GM19455 (cell line): ENCODE data around the gene DVL3.
A peak's percentile ranks its signal among the peaks of the same experiment; 100 is the strongest.
"Not testable (repeated sequence)": the region's sequence is repeated elsewhere in the genome, so short reads cannot be mapped to it uniquely, and the experiment has no call there.

Experiments used
- ATAC-seq: cut with Tn5 transposase; IDR thresholded peaks from one replicate; pipeline ENCODE4 v1.9.1; 2021; ENCODE audit not compliant: unreplicated experiment

Gene DVL3

DNA sequence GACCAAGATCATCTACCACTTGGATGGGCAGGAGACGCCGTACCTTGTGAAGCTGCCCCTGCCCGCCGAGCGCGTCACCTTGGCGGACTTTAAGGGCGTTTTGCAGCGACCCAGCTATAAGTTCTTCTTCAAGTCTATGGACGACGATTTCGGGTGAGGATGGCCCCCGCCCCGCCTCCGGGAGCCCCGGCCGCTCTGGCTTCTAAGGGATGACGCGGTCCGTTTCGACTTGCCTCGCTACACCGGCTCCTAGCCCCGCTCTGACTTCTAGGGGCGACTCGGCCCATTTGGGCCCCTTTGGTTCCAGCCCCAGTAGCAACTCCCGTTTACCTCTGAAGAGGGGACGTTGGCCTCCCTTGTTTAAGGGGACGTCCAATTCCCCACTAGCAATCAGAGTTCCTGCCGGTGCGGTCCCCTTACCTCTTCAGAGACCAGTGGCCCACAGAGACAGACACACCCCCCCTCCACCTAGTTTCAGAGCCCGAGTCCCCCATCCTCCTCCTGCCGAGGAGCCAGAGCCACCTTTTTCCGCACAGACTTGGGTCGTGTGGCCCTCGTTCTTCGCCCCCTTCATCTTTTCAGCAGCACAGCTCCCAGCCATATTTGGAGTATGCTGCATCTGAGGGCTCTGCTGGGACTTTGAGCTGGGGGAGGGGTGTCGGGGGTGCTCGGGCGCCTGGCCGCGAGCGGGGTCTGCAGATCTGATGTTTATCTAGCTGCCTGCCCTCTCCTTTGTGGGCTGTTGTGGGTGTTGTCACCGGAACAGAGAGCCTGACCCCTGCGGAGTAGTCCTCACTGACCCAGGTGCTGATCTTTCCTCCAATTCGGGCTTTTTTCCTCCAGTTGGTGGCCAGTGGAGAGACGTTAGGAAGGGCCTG is 706 bp downstream of the DVL3 start:
- peak; percentile 42 for ATAC-seq

DNA sequence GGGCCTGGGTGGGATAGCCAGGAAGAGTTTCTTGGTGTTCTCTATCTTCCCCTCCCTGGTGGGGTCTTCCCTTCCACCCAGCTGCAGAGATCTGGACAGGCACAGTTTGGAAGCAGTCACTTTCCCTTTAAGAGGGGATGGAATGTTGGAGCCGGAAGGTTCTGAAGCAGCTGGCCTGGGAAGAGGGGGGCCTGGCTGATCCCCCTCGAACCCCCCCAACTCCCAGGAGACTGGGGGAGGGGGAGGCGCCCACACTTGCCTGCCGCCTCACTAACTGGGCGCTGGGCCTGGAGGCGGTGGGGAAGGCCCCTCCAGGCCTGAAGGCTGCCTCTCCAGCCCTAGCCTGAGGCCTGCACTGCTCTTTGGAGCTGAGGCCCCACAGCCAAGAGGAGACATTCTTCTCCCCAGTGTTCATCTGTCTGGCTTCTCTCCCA is 1.4 kb downstream of the DVL3 start:
- no peak for ATAC-seq

DNA sequence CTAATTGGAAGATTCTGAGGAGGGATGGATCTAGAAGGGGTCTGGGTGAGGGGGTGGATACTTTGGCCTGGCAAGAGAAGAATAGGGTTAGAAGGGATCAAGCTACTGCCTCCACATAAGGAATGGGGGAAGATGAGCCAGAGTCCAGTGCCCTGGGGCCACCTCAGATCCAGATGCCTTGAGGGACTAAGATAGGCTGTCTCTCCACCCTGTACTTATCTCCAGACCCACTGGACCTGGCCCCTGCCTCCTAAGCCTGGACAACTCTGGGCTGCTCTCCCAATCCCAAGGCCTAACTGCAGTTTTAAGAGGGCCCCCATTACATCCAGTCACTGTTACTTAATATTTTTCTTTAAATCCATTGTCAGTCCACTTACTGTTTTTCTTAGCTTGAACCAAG is 2.0 kb downstream of the DVL3 start:
- ATAC-seq = no peak

DNA sequence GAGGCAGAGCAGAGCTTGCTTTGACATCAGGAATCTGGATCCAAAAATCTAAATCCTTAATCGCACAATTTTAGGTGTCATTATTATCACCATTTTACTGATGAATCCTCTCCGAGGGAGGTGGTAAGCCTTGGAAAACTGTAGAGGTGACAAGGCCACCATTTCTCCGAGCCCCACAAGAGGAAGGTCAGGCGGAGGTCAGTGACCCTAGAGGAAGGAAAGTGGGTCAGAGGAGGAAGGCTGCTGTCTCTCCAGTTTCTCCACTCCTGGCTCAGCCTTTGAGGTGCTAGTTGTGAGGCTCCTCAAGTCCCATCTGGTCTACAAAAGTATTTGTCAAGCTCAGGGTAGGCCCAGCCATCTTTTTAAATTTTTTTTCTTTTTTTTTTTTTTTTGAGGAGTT is 3.2 kb downstream of the DVL3 start:
- ATAC-seq = no peak

DNA sequence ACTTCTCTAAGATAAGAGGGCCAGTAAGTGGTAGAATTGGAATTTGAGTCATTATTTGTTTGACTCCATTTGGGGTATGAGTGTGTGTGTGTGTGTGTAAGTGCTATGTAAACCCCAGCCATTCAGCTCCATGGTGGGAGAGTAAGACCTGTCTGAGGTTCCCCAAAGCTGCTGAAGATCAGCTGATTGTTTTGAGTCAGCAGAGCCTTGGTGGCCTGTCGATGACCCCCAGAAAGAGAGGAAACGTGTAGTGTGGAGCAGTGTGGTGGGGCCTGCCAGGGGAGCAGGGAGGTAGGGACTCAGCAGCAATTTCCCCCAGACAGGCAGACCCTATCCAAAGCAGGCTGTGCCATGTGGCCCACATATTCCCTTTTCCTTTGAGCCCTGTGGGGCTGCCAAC is 5.3 kb downstream of the DVL3 start:
- ATAC-seq = no peak

DNA sequence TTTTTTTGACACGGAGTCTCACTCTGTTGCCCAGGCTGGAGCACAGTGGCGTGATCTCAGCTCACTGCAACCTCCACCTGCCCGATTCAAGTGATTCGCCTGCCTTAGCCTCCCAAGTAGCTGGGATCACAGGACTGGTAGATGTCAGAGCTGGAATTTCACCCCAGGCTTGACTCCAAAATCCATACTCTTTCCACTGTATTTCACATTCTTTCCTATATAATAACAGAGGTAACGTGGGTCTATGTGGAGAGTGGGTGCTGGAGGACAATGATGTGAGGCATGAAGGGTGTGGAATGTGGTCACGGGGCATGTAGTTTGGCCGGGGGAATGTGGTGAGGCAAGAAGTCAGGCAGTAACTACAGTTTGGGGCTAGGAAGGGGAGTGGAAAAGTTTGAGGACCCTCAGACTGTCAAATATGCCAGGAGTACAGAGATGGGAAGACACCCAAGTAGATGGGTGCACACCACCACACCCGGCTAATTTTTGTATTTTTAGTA is 7.4 kb downstream of the DVL3 start:
- ATAC-seq = not testable (repeated sequence)

DNA sequence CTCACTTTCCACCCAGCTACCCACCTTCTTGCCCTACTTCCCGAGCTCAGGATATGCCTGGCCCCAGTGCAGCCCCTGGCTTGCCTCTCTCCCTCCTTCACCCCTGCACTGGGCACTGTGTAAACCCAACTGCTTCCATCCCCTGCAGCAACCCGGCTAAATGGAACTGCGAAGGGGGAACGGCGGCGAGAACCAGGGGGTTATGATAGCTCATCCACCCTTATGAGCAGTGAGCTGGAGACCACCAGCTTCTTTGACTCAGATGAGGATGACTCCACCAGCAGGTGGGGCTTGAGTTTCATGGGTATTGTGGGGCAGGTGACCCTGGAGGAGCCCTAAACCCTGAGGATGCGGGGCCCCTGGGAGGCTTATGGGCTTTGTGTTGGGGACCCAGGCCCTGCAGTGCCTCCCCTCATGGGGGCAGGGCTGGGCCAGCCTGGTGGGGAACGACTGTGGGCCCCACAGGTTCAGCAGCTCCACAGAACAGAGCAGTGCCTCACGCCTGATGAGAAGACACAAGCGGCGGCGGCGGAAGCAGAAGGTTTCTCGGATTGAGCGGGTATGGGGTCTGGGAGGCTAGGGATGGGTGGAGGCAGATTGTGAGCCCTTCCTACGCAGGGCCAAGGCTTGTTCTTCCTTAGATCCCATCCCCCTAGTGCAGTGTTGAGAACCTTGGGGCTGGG is 9.6 kb downstream of the DVL3 start:
- ATAC-seq = no peak

DNA sequence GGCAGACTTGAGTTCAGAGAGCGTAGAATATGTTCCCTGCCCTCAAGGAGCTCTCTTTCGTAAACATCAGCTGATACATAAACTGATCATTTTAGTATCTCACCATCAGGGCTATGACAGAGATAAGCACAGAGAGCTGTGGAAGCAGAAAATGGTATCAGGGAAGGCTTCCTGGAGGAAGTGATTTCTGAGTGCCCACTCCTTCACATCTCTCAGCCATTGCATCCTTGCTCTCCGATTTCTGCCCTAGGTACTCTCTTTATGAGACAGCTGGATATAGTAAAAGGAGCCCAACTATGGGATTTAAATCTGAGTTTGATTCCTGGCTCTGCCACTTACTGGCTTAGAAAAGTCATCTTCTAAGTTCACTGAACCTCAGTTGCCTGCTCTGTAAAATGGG is 10.4 kb downstream of the DVL3 start:
- ATAC-seq = no peak

DNA sequence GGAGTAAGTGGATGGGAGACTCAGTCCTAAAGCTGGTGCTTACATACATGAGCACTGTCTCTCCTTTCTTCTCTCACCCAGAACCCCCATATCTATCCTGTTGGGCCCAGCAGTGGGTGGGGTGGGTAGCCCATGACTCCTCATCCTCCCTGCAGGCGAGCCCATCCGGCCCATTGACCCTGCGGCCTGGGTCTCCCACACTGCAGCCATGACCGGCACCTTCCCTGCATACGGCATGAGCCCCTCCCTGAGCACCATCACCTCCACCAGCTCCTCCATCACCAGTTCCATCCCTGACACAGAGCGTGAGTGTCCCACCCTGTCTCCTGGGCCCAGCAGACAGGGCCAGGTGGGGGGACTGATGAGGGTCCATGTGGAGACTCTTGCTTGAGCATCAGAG is 11.5 kb downstream of the DVL3 start:
- ATAC-seq = no peak

DNA sequence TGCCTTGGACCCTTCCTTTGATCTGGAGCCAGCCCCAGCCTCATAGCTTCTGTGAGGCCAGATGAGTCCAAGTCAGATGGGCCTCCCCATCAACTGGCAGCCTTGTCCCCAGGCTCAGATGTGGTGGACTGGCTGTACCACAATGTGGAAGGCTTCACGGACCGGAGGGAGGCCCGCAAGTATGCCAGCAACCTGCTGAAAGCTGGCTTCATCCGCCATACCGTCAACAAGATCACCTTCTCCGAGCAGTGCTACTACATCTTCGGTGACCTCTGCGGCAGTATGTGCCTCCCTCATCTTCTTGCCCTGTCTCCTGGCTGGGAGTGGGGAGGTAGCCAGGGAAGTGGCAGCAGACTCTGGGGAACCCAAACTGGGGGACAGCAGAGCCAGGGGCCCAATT is 12.6 kb downstream of the DVL3 start:
- ATAC-seq = no peak

DNA sequence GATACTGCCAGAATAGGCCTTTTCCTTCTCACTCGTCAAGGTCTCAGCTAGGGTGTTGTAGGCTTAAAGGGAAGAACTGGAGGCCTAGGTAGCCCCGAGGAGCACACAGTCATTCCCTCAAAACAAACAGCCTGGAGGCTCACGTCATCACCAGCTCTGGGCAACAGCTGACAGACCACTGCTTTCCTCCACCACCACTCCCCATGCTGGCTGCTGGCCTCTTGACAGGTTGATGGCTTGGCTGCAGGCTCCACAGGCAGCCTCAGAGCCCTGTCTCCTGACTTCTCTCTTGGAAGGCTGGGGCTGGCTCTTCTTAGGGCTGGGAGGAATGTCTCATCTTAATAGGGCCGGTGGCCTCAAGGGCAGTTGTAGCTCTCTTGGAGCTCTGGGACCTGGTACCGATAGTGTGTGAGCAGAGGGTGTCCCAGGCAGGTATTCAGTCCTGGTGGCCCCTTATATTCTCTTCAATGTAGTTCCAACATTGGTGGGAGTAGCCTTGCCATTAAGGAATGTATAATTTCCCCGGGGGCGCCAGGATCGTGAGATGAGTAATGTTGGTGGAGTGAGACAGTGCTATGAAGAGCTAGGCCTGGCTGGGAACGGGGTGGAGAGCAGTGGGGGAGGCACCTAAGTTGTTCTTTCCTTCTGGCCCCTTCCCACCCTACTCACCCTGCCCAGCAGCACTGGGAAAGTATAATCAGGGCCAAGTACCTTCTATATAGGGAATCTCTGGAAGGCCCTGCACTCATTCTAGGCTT is 13.4 kb downstream of the DVL3 start:
- ATAC-seq = no peak

DNA sequence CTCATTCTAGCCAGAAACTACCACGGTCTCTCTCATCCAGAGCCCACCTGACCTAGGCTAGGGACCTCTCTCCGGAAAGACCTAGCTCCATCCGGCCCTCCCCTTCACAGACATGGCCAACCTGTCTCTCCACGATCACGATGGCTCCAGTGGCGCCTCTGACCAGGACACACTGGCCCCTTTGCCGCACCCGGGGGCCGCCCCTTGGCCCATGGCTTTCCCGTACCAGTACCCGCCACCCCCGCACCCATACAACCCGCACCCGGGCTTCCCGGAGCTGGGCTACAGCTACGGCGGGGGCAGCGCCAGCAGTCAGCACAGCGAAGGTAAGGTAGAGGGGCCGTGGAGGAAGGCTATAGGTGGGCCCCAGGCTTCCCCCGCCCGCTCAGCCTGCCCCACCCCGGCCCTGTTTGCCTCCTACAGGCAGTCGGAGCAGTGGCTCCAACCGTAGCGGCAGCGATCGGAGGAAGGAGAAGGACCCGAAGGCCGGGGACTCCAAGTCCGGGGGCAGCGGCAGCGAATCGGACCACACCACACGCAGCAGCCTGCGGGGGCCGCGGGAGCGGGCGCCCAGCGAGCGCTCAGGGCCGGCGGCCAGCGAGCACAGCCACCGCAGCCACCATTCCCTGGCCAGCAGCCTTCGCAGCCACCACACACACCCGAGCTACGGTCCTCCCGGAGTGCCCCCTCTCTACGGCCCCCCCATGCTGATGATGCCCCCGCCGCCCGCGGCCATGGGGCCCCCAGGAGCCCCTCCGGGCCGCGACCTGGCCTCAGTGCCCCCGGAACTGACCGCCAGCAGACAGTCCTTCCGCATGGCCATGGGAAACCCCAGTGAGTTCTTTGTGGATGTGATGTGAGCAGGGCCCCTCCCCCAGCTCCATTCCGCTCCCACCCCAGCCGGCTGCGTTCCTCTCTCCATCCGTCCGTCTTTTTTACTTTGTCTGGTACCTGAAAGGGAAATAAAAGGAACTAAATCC is 15.0 kb downstream of the DVL3 start:
- ATAC-seq = no peak

DNA sequence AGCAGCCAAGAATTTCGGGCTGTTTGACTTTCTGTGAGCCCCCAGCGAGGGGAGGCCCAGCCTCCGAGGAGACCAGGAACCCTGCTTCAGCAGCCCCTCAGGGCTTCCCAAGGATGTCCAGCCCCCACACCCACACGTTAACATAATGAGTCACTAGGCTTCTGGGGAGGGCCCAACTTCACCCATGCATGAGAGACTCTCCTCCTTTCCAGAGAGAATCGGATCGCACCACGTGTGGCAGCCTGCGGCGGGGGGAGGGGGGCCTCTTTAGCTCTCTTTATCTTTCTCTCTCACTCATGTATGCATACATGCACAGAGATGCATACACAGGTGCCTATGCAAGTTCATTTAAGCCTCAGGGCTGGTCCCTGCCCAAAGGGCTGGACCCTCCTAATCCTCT is 16.4 kb downstream of the DVL3 start:
- ATAC-seq = no peak

DNA sequence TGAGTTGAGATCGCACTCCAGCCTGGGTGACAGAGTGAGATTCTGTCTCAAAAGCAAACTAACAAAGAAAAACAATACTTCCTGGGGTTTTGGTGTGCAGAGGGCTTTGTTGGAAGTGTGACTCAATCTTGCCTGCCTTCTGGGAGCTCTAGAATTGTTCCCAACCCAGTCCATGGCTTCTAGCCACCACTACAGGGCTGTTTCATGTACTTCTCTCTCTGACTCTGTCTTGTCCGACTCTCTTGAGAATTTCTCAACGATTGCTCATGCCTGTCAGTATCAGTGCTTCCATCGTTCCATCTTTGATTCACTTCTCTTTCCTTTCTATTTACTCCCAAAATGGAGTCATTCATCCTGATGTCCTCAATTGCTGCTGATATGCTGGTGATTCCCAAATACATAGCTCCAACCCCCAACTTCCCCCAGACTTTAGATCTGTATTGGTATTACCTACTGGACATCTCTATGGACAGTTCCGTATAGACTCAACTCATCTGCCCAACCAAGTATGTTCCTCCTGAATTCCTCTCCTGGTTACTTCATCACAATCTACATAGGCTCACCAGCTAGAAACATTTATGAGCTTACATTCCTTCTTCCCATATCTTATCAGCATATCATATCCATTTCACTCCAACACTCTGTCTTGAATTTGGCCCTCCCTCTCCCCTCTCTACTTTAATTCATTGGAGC is 17.6 kb downstream of the DVL3 start:
- ATAC-seq = no peak

DNA sequence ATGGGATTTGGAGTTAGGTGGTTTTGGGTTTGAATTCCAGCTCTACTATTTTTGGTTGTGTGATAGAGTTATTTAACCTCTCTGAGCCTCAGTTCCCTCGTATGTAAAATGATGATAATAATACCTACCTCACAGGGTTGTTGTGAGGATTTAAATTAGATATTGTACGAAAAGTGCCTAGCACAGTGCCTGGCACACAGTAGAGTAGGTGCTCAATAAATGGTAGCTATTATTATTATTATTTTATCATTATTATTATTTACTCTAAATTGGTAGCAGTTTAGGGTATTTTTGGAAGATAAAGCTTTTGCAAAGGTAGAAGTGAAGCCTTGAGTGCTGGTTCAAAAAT is 18.2 kb downstream of the DVL3 start:
- no peak for ATAC-seq

DNA sequence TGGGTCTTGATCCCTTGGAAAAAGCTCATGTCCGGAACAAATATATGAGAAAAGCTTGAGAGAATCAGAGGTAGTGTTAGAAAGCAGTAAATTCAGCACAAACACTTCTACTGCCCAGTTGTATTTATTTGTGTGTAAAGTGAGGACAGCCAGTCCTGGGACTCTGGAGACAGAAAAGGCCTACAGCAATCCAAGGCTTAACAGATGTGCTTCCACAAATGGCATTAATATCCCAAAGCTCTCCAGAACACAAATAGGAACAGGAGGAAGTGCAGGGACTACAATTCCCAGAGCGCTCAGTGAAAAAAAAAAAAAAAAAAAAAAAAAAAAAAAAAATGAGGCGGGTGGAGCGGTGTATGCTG is 19.1 kb downstream of the DVL3 start:
- no peak for ATAC-seq

DNA sequence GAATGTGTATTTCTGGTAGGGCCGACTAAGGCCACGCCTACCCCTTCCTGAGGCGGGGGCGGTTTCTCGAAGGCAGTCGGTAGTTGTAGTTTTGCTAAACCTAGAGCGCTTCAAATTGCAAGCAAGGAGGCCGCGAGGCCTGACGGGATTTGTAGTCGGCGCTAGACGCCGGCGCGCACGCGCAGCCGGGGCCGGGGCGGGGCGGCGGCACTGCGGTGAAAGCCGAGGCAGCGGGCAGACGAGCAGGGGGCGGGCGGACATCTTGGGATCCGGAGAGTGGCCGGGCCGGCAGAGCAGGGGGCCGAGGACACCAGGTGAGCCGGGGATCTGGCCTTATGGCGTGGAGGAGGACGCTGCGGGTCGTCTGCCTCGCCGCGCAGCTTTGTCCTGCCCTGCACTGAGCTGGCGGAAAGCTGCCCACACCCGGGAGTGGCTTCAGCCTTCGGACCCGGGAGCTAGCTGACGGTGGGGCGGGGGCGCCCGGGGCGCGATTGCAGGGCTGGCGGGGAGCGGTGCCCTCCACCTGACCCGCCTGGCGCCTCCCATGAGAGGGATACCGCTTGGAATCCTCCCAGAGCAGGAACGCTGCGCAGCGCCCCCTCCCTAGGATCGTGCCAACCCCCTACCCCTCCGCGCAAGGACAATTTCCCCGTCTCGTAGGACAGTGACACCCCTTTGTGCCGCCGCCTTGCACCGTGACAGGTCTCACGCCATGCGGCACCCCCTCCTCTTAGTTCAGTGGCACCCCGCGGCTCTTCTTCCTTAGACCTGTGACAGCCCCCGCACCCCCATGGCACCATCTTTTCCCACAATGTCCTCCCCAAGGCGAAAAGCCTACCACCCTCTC is 19.7 kb downstream of the DVL3 start, which contains the start of gene AP2M1:
Gene AP2M1 (plus strand): TSS at position 210 of the 847 bp plus-strand sequence. CDS start 2,139 bp downstream, outside the sequence.
- peak; percentile 93 for ATAC-seq

DNA sequence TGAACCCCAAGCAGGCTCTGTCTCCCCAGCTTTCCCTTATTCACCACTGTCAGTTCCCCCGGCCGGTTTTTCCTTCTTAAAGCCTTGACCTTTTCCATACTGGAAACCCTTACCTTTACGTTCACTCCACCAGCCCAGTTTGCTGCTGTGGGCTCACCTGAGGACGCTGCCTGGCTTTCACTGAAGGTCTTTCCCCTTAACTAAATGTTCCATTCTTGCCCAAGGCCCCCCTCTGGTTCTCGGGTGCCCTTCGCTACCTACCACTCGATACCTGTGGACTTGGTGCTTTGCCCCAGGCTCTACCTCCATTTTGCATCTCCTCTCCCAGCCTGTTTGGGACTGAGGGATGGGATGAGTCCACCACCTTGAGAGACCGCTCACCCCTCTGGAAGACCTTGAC is 20.3 kb downstream of the DVL3 start:
- no peak for ATAC-seq

DNA sequence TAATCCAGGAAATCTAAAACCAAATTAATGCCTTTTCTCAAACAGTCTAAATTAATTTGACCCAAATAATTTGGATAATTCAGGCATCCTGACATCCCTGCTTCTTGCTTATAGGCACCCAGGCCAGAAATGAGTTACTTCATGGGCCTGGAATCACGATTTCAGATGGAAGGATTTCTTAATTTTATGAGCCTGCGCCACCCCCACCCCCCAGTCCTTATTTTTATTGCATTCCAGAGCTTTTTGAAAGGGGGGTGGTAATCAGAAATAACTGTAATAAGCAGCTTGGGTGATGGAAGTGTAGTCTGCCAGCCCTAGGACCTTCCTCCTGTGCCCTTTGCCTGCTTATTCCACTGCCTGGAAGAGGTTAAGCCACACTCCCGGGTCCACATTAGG is 20.8 kb downstream of the DVL3 start:
- no peak for ATAC-seq
